GM20431 (cell line): Measurements from ENCODE around the gene SIPA1L2.

Experiments used
- in situ Hi-C: fragments of 300-500 bp; cut with MseI, MboI; formaldehyde crosslinking; loops from one replicate; pipeline ENCODE4 v1.15.0; 2020; ENCODE audit warnings: low sequenced_read_pairs; ENCODE audit not compliant: unreplicated experiment

Gene SIPA1L2

DNA sequence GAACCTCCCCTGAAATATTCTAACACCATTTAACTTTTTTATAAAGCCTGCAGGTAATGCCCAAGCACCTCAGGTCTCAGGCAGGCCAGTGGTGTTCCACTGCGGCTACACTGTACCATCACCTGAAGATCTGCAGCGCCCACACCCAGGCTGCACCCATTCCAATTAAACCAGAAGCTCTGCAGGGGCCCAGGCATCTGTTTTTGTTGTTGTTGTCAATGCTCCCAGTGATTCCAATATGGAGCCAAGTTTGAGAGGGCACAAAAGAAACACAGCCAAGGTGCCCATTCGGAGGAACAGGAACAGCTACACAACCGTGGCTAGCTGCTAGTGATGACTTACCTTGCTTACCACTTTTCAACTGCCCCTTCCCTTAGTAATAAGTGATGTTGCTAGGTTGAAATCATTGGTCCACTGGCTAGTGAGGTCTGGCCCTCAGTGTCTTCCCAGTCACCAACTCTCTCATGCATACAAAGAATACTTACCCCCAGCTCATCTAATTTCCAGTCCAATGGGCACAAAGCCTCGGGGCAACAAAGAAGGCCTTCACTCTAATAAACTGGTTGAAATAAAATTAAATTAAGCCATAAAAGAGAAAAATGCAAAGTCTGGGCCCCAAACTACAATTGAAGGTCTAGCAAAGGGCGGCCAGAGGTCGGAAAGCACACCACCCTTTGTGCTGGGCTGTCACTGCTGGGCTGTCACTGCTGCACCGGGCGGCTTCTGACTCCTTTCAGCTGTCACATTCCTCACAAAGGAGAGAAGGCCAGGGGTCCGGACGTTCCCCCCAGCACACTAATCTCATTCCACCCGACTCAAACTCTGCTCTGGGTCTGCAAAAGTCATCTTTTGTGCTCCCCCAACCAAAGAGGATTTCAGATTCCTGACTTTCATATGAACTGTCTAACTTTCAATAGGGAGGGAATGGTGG, 34.9 kb downstream of the SIPA1L2 start:
- in situ Hi-C loops = no loop called here

GRCh38 chr1:232593717-232594502, 36.0 kb downstream of the SIPA1L2 start:
- in situ Hi-C loops = no loop called here

DNA sequence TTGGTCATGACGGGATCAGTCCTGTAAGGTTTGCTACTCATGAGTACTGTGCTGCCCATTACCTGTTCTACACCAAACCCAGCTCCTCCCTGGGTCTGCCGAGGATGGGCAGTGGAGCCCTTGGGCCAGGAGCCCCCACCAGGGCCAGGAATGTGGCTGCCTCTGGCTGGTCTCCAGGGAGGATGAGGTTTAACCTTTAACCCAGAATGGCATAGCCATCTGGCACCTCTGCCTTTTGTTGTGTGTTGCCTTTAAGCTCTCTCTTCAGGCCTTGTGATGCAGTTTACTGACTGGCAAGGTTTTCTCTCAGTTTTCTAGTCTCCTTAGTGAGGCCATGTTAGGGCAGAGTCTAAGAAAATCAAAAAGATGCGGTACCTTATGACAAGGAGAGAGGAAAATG, 38.6 kb downstream of the SIPA1L2 start:
- in situ Hi-C loops = no loop called here

DNA sequence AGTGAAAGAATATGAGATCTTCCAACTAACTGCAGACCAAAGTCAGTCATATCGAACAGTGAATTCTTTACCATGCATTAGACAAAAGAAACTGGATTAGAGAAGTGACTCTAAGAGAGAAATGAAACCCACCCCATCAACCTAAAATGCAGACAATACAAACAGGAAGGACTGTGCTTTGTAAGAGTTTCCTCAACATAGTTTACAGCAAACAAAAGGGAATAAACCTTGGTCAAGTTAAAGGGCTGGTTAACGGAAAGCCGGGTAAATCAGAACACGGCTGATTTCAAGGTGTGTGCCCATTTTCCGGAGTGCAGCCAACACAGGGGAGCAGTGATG, 39.2 kb downstream of the SIPA1L2 start:
- in situ Hi-C loops = no loop called here

DNA sequence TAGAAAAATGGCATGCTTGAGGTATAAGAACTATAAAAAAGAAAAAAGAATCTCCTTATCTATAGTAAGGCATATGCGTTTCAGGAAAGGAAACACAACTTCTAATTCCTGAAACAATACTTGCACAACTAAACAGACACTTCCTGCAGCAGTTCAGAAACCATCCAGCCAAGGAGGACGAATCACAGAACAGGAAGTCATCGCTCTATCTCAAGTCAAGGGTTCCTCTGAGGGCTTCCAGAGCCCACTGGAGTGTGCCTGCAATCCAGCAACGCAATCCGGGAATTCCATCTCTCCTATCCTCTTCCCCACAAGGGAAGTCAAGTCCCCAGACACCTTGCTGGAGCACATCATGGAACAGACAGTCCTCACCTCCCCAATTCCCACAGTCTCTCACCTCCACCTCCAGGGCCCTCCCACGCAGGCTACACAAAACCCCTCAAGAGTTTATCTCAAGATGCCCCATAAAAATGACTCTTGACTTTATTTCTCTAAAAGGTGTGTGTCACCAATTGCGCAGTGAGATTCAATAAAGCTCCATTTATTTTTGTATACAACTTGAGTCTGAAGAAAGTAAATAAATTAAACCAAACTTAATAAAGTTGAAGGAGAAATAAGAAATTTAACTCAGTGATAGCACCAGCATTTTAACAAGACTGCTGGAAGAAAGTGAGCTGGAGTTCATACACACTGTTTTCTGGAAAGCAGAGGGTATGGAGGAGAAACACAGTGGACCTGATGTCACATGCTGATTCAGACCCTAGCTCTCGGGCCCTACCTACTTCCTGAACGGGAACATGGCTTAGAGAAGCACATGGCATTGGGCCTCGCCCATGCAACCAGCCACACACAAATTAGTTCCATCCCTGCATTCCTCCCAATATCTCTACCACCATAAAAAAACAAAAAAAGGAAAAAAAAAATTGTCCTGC, 39.9 kb downstream of the SIPA1L2 start:
- in situ Hi-C loops = no loop called here

DNA sequence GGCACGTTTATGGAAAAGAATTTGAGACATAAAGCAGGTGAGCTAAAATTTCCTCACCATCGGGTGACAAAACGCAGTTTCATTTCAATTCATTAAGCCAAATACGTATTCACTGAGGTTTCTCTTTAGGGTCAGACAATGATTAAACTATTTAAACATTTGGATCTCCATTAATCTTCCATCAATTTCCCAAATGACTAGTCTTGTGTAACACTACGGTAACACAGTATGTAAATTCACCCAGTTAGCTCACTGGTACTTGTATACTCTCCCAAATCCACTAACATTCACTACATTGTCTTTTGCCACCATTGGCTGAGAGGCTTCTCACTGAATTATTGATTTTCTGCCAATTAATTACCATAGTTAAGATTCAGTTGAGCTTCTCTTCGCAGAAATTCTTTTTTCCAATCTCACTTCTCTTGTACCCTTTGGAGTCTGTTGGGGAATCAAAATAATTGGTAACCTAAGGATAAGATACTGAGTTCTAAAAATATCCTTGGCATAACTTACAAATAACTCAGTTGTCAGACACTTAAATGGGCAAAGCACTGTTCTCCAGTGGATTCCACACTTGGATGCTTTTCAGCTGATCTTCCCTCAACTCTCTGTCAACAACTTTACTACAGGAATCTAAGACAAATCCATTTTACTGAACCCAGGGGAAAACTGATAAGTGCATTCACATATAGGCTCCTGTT, 40.7 kb downstream of the SIPA1L2 start:
- in situ Hi-C loops = no loop called here

DNA sequence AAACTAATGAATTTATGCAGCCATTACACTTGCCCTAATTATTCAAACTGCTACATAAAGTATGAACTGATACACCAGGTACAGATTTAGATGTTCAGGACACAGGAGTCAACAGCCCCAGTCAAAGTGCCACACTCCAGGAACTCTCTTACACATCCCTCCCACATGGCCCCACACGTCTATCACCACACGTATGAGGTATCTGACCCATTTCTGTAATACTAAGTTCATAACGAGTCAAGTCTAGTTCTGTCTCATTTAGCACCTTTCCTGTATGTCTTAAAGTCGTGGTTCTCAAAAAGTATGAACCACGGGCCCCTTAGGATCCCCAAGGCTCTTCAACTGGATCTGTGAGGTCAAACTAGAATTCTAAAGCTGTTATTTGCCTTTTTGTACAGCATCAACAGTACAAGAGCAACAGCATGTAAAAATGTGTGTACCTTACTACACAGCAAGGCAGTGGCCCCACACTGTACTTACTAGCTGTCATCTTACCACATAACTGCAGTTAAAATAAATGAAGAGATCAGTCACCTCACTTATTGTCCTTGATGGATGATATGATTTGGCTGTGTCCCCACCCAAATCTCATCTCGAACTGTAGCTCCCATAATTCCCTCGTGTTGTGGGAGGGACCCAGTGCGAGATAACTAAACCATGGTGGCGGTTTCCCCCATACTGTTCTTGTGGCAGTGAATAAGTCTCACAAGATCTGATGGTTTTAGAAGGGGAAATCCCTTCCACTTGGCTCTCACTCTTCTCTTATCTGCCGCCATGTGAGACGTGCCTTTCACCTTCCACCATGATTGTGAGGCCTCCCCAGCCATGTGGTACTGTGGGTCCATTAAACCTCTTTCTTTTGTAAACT, 42.6 kb downstream of the SIPA1L2 start:
- in situ Hi-C loops = no loop called here

- in situ Hi-C loops = no loop called here
Observed at GRCh38 chr1:232586679-232587078, 43.3 kb downstream of the SIPA1L2 start.

DNA sequence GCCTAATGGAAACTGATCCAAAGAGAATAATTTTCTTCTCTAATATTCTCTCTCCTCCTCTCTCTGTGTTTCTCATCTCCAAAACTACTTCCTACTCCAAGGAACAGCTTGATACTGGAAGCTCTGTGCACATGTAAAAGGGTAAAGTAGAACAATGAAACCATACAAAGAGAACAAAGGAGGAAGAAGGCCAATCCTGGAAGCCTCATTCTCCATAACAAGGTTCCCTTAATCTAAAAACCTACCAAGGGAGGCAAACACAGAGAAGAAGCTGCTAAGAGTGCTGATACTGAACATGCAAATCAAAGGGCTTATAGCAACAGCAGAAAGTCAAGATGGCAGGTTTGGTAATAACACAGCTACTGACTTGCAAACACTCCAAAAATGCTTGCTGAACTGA, 44.4 kb downstream of the SIPA1L2 start:
- in situ Hi-C loops = no loop called here

- in situ Hi-C loops = no loop called here
Observed at GRCh38 chr1:232581932-232582331, 48.0 kb downstream of the SIPA1L2 start.
